ENCODE results near the gene UNC119B.

The UNC119B gene

GRCh38 chr12:120687578-120688289 is 22.5 kb upstream of the UNC119B start:
- no peak for DNase-seq (ENCODE audit: extremely low read depth in 1 of 2, low read depth in 1 of 2)

GRCh38 chr12:120688527-120689071 is 21.7 kb upstream of the UNC119B start:
- DNase-seq (ENCODE audit: extremely low read depth in 1 of 2, low read depth in 1 of 2) = no peak

- DNase-seq (ENCODE audit: extremely low read depth in 1 of 2, low read depth in 1 of 2) = no peak
Measured at GRCh38 chr12:120689397-120690082, 20.7 kb upstream of the UNC119B start.

DNA sequence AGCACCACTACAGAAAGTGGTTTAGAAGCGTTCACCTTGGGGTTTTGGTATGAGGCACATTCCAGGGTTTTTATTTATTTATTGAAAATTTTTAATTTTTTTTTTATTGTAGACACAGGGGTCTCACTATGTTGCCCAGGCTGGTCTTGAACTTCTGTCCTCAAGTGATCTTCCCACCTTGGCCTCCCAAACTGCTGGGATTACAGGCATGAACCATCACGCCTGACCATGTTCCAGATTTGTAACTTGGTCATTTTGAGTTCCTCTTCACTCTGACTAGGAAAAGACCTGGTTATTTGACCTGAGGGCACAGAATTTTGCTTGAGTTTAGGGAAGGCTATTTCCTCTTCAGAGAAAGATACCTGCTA is 20.2 kb upstream of the UNC119B start:
- no peak for DNase-seq (ENCODE audit: extremely low read depth in 1 of 2, low read depth in 1 of 2)

GRCh38 chr12:120690978-120691377 is 19.3 kb upstream of the UNC119B start:
- no peak for DNase-seq (ENCODE audit: extremely low read depth in 1 of 2, low read depth in 1 of 2)

DNA sequence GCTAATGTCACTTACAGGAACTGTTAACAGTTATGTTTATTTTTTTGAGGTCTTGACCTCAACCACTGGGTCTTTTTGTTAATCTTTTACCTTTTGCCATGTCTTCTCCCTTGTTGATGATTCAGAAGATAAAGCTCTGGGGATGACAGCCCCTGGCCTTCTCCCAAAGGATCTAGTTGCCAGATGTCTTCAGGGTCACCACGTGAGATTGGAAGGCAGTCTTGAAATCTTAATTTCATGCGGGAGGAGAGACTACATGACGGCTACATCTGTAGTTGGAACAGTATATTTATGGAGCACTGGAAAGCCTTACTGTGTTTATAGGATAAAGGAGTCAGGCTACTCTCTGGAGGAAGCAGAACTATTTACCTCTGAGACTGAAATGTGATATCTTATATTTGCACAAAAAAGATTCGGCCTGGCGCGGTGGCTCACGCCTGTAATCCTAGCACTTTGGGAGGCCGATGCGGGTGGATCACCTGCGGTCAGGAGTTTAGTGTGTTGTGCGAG is 17.7 kb upstream of the UNC119B start:
- no peak for DNase-seq (ENCODE audit: extremely low read depth in 1 of 2, low read depth in 1 of 2)

- DNase-seq (ENCODE audit: extremely low read depth in 1 of 2, low read depth in 1 of 2) = no peak
Measured at GRCh38 chr12:120693848-120694247, 16.4 kb upstream of the UNC119B start.

DNA sequence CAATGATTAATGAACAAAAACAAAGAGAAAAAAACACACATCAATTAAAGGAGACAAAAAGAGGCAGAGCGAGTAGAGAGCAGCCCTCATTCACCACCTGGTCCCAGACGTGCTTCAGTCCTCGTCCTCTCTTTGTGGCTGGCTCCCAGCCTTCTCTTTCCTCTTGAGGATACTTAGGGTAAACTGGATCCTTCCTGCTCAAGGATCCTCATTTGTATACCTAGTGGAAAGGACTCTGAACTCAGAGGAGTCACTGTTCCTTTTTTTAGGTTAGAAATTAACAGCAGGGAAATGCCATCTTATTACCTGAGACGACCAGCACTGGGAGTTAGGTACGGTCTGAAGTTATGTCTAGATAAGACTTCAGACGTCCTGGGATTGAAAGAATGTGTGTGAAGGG is 13.6 kb upstream of the UNC119B start:
- no peak for DNase-seq (ENCODE audit: extremely low read depth in 1 of 2, low read depth in 1 of 2)

DNA sequence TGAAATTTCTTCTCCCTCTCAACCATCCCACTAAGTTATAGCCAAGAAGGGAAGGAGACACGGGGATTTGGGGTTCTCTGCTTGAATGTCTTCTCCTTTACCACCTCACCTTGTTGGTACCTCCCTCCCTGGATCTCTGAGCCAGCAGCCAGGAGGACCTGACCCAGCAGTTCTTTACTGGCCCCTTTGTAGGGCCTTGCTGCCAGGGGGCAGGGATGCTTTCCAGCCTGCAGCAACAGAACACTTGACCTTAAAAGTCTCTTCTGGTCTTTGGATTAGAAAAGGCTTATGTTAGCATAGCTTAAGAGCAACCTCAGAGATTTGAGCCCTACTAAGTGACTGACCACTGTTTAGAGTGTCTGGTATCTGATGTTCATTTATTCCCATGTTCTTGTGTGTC is 12.9 kb upstream of the UNC119B start:
- no peak for DNase-seq (ENCODE audit: extremely low read depth in 1 of 2, low read depth in 1 of 2)

DNA sequence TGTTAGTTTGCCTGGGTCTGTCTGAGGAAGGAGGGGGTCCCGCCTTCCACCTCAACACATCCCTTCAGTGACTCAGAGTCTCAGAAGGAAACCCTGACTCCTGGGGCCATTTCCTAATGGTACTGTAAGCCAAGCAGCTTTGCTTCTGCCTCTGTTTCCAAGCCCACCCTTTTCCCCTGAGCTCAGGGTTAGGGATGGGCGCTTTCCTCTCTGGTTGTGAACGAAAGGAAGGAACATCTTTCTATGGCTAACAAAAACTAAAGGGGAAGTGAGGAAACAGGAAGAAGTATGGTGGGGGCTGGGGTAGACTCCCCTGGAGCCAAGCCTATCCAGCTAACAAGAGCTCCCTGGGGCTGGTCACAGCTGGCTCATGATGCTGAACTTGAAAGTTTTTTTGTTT is 11.6 kb upstream of the UNC119B start:
- no peak for DNase-seq (ENCODE audit: extremely low read depth in 1 of 2, low read depth in 1 of 2)

- no peak for DNase-seq (ENCODE audit: extremely low read depth in 1 of 2, low read depth in 1 of 2)
Measured at GRCh38 chr12:120699553-120699952, 10.7 kb upstream of the UNC119B start.

DNA sequence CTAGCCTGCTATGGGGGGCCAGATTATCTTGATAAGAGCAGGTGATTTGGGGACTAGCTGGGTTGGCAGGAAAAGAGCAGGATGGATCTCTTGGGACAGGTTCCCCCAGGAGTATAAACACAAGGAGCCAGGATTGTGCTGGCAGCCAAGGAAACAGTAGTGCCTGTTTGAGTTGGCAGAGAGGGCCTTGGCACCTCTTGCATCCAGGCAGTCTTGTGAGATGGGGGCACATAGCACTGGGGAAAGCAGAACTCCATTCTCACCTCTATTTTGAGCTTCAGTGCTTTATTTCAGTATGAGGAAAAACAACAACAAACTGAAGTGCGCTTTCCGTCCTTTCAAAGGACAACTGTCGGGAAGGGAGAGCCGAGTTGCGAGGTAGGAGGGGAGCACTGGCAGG is 9.4 kb upstream of the UNC119B start:
- DNase-seq (ENCODE audit: extremely low read depth in 1 of 2, low read depth in 1 of 2) = no peak

DNA sequence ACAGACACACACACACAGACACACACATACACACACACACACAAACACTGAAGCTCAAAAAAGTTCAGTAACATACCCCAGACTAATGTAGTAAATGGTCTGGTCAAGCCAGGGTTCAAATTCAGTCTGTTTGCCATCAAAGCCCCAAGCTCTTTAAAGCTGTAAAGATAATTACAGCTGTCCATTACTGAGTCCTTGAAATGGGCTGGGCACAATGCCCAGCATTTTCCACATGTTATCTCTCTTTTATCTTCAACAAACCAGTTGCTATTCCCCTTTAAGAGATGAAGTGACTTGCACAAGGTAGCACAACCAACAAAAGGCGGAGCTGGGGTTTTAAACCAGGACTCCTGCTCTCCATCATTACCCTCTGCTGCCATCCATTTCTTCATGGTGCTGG is 7.6 kb upstream of the UNC119B start:
- no peak for DNase-seq (ENCODE audit: extremely low read depth in 1 of 2, low read depth in 1 of 2)

DNA sequence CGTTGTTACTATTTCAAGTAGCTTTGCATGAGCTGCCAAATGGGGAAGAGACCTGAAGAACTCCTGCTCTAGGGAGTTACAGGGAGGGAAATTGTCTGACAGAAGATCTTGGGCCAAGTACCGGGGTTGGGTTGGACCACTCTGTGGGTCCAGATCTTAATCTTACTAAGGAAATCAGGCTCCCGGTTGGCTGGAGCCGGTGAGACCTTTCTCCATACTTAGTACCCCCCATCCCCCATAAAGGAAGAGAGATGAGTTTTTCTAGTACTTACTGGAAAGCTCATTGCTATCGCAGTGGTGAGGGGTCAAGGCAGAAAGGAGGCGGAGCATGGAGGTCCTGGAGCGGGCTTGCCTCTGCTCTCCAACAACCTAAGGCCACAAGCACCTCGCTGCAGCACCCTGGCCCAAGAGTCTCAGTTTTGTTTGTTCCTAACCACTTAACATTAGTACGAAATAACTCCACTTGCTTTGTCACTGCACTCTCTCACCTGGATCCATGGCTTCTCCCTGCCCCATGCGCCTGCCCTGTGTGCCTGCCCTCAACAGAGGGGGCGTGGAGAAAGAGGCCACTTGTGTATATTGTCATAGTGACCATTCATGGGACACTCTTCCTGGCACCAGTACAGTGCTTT is 6.8 kb upstream of the UNC119B start:
- no peak for DNase-seq (ENCODE audit: extremely low read depth in 1 of 2, low read depth in 1 of 2)

DNA sequence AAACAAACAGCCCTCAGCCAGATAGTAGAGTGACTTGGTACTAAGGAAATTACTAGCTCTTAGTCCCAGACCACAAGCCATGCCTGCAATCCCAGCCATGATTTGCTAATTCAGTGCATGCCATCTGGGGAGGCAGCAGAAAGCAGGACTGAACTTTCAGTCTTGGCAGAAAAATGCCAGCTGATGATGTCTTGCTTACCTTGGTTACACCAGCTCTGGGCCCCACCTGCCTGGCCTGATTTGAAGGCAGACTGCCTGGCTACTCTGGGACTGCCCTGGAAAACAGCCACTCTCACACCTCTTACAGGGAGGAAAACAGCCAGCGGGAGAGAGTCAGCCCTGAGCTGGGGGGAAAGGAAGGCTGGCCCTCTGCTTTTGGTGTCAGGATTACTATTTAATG is 4.6 kb upstream of the UNC119B start:
- no peak for DNase-seq (ENCODE audit: extremely low read depth in 1 of 2, low read depth in 1 of 2)

DNA sequence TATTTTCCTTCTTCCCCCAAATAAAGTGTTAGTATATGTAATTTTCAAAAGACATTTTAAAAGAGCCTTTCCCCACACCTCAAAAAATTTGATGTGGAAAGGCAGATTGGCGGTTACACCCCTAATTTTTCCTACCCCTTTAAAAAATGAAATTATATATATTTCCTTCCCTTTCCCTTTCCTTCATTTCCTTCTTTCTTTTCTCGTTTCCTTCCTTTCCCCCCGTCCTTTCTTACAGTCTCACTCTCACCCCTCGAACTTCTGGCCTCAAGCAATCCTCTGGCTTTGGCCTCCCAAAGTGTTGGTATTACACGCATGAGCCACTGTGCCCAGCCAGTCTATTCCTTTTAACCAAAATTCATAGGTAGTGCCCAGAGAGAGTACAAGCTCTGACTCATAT is 4.2 kb upstream of the UNC119B start:
- no peak for DNase-seq (ENCODE audit: extremely low read depth in 1 of 2, low read depth in 1 of 2)

- no peak for DNase-seq (ENCODE audit: extremely low read depth in 1 of 2, low read depth in 1 of 2)
Measured at GRCh38 chr12:120708651-120709050, 1.6 kb upstream of the UNC119B start.

DNA sequence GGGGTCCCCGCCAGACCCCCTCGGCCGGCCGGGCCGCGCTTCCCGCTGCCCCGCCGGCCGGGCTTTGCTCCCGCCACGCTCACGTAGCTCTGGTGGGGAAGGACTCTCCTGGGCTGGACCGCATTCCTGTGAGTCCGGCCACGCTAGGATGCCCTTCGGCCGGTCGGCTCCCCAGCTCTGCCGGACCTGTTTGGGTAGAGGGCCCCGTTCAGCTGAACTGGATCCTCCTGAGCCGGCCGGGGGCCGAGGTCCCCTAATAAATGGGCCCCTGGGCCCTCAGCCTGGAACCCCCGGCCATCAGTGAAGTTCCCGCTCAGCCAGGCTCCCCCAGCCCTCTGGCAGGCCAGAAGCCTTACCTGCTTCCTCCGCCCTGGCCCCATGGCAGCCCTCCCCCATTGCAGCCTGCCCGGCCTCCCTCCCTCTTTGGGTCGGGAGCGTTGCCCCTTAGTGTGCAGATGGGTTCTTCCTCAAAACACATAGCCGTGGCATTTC is 593 bp downstream of the UNC119B start:
- DNase-seq (ENCODE audit: extremely low read depth in 1 of 2, low read depth in 1 of 2) = no peak

DNA sequence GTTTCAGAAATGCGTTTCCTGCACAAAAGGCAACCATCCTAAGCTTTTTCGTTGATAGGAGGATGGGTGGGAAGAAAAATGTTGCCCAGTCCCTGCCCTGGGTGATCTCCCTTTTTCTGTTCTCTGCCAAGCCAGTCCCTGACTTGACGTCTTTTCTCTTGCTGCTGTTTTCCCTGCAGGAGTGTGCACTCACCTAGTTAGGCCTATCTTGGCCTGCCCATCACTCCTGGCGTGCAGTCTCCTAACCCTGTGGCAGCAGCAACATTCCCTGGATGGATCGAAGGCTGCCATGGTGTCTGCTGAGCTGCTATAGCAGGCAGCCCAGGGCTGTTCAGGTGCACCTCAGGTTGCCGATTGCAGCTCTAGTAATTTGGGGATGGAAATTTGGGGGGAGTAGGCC is 1.2 kb downstream of the UNC119B start:
- DNase-seq (ENCODE audit: extremely low read depth in 1 of 2, low read depth in 1 of 2) = no peak

DNA sequence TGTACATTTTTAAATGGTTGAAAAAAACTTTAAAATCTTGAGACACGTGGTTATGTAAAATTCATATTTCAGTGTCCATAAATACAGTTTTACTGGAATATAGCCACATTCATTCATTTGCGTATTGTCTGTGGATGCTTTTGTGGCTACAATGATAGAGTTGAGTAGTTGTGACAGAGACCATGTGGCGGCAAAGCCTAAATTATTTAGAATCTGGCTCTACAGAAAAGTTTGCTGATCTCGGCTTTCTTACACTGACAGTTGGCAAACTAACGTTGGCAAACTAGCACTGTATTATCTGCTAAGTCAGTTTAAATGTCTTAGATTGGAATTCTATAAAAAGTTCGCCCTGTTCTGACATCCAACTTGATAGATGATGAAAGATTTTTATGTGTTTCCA is 2.4 kb downstream of the UNC119B start:
- no peak for DNase-seq (ENCODE audit: extremely low read depth in 1 of 2, low read depth in 1 of 2)

DNA sequence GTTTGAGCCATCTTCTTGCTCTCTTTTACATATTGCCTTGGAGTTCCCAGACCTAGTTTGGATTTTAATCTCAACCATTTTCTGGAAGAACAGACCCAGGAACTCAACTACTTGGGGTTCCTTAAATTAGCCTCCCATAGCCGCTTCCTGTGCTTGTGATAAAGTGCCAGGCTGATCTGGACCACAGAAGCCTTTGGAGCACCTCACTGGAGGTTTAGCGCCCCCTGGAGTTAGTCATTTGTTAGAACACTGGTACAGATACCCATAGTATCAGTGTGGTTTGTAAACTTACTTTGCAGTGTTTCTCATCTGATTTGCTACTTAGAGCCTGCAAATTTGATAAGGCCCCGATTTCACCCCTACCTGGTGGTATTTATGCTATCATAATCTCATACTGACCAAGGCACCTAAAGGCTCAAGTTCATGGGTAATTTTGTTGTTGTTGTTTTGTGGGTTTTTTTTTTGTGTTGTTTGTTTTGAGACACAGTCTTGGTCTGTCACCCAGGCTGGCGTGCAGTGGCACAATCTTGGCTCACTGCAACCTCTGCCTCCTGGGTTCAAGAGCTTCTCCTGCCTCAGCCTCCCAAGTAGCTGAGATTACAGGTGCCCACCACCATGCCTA is 3.7 kb downstream of the UNC119B start:
- peak in 1 of 2 donors; percentile 63 for DNase-seq (ENCODE audit: extremely low read depth in 1 of 2, low read depth in 1 of 2)

All from stimulated activated CD8-positive, alpha-beta memory T cell treated with anti-CD3 and anti-CD28 coated beads, Interleukin-7, amount 100 ng/mL, for 48 hours (primary cell).